DMS114 treated with DMSO at 0.1 percent for 48 hours (cell line): Measurements from ENCODE around the gene CDK4.

ENCODE experiments used
- DNase-seq: peaks from one replicate; lab custom pipeline; 2025; ENCODE audit not compliant: unreplicated experiment; lab: John Stamatoyannopoulos, UW

CDK4 gene

GRCh38 chr12:57772429-57773322 is 20.6 kb upstream of the CDK4 start, which contains the start of gene EEF1AKMT3:
EEF1AKMT3 (plus strand) TSS chr12:57772614; CDS start chr12:57772725, 111 bp downstream.
- DNase-seq = peak; percentile 65

GRCh38 chr12:57771873-57772428 is 19.8 kb upstream of the CDK4 start, which contains the start of gene METTL1:
METTL1 (minus strand) TSS chr12:57772105; CDS start chr12:57772083, 22 bp downstream.
- peak; percentile 93 for DNase-seq

GRCh38 chr12:57771236-57771872 is 19.2 kb upstream of the CDK4 start:
- peak; percentile 94 for DNase-seq

- no peak for DNase-seq
Measured at GRCh38 chr12:57770734-57771133, 18.6 kb upstream of the CDK4 start.

- no peak for DNase-seq
Measured at GRCh38 chr12:57769594-57769993, 17.5 kb upstream of the CDK4 start.

- DNase-seq = no peak
Measured at GRCh38 chr12:57767876-57768275, 15.8 kb upstream of the CDK4 start.

- no peak for DNase-seq
Measured at GRCh38 chr12:57767305-57767698, 15.2 kb upstream of the CDK4 start.

GRCh38 chr12:57766464-57767304 is 14.6 kb upstream of the CDK4 start, which contains the start of gene CYP27B1:
CYP27B1 (minus strand) TSS chr12:57767078; CDS start chr12:57767041, 37 bp downstream.
- peak; percentile 22 for DNase-seq

- no peak for DNase-seq
Measured at GRCh38 chr12:57765698-57766463, 13.8 kb upstream of the CDK4 start.

- peak; percentile 23 for DNase-seq
Measured at GRCh38 chr12:57765003-57765697, 13.0 kb upstream of the CDK4 start.

GRCh38 chr12:57764662-57765002 is 12.5 kb upstream of the CDK4 start:
- no peak for DNase-seq

- no peak for DNase-seq
Measured at GRCh38 chr12:57763881-57764661, 12.0 kb upstream of the CDK4 start.

- no peak for DNase-seq
Measured at GRCh38 chr12:57762463-57762862, 10.4 kb upstream of the CDK4 start.

- DNase-seq = no peak
Measured at GRCh38 chr12:57761391-57761998, 9.4 kb upstream of the CDK4 start.

GRCh38 chr12:57760347-57760982 is 8.4 kb upstream of the CDK4 start:
- DNase-seq = no peak

GRCh38 chr12:57759360-57759980 is 7.4 kb upstream of the CDK4 start:
- no peak for DNase-seq

- DNase-seq = no peak
Measured at GRCh38 chr12:57758552-57759359, 6.6 kb upstream of the CDK4 start.
